Measurements from ENCODE around the gene HKDC1. TPM values are rescaled to one million over a fixed set of nuclear protein-coding genes. Genes with fewer than 3 reads are reported as not detected.

The HKDC1 gene
- total and polyA plus RNA-seq, 10 of the 15 experiments (the other 5 are each of a cell fraction or from before 2014, with no cell fraction given), result 0.04 to 0.34 (median 0.13) TPM; not detected in 5

DNA sequence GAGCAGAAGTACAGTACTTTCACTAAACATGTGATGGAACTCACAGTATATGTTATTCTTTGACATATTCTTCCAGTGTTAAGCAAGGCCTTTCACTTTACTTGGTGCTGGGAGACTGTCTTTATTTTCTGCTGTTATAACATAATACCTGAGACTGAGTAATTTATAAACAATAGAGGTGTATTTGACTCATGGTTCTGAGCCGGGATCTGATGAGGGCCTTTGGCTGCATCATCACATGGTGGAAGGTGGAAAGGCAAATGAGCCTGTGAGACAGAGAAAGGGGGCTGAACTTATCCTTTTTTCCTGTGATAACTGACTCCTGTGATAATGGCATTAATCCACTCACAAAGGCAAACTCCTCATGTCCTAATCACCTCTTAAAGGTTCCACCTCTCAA, 38.7 kb upstream of the HKDC1 start:
- ChIA-PET RAD21 (ENCODE audit: unreplicated experiment) (no interaction called here), SMC1A (ENCODE audit: uncharacterized antibody, unreplicated experiment) (no interaction called here), POLR2A (no interaction called here), CTCF (no interaction called here)
- no peak for TF ChIP-seq ATF7 (IDR thresholded peaks at IDR 0.05; ENCODE audit: low read depth)
- in situ Hi-C loops (cut with MboI) (no loop called here), intact Hi-C loops (cut with micrococcal nuclease; ENCODE audit: unreplicated experiment) (no loop called here)
- H3K4me3 ChIP-seq, result peak overlapping the region; percentile 86
- no peaks in the 10 kb centered on the region for H4K20me1 ChIP-seq (ENCODE audit: control insufficient read depth, insufficient read depth)
- no peaks in the 10 kb centered on the region for H3K27me3 ChIP-seq (replicated peaks in 1 of 2; ENCODE audit: control insufficient read depth in 2 of 2, insufficient read depth in 2 of 2, low read length in 1 of 2)
- H3K9me3 ChIP-seq (replicated peaks; ENCODE audit: control insufficient read depth, insufficient read depth, low read length), result no peaks in the 10 kb centered on the region
- FAIRE-seq (no peak), DNase-seq (ENCODE audit: low read depth, low spot score) (no peak), ATAC-seq (no peak)
- no peaks in the 10 kb centered on the region for H3K36me3 ChIP-seq (ENCODE audit: control insufficient read depth in 2 of 2, insufficient read depth in 2 of 2, low read length in 1 of 2)
- H2AFZ ChIP-seq (ENCODE audit: control insufficient read depth, low read depth, low read length), result no peak overlapping the region
- peak overlapping the region; percentile 13; the same call in 1 of the 2 replicates for H3K27ac ChIP-seq (ENCODE audit: control insufficient read depth, insufficient read depth)
- H3K4me2 ChIP-seq (ENCODE audit: control insufficient read depth, insufficient read depth), result peak overlapping the region; percentile 36
- H3K9ac ChIP-seq (ENCODE audit: control insufficient read depth, insufficient read depth, low read length), result no peak overlapping the region
- 100% methylated on average over 1 of the region's 1 CpG for WGBS (ENCODE audit: insufficient coverage, insufficient replicate concordance, low lambda C conversion rate, missing lambda C conversion rate)
- peaks cover 4% of the 10 kb centered on the region; the same call in 1 of the 2 replicates for H3K4me1 ChIP-seq (ENCODE audit: control insufficient read depth, insufficient read depth, low read length)
- BruUV-seq (replicated peaks), result no TSS peak
- peaks cover 39% of the 10 kb centered on the region for H3K79me2 ChIP-seq (ENCODE audit: control insufficient read depth, insufficient read depth, low read length)

DNA sequence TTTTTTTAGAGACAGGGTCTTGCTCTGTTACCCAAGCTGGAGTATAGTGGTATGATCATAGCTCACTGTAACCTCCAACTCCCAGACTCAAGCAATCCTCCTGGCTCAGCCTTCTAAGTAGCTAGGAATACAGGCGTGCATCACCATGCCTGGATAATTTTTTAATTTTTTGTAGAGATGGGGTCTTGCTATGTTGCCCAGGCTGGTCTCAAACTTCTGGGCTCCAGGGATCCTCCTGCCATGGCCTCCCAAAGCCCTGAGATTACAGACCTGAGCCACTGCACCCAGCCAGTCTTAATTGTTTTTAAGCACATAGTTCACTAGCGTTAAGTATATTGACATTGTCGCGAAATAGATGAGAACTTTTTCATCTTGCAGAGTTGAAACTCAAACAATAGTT, 38.1 kb upstream of the HKDC1 start:
- BruUV-seq (replicated peaks), result no TSS peak
- Histone ChIP-seq H3K4me3 (no peak overlapping the region), H4K20me1 (ENCODE audit: control insufficient read depth, insufficient read depth) (no peaks in the 10 kb centered on the region), H3K27me3 (replicated peaks in 1 of 2; ENCODE audit: control insufficient read depth in 2 of 2, insufficient read depth in 2 of 2, low read length in 1 of 2) (no peaks in the 10 kb centered on the region), H2AFZ (ENCODE audit: control insufficient read depth, low read depth, low read length) (no peak overlapping the region), H3K79me2 (ENCODE audit: control insufficient read depth, insufficient read depth, low read length) (peaks cover 39% of the 10 kb centered on the region), H3K4me2 (ENCODE audit: control insufficient read depth, insufficient read depth) (peak overlapping the region; percentile 18; the same call in 1 of the 2 replicates), H3K36me3 (ENCODE audit: control insufficient read depth in 2 of 2, insufficient read depth in 2 of 2, low read length in 1 of 2) (no peaks in the 10 kb centered on the region; a peak in 1 of 4 replicates), H3K9ac (ENCODE audit: control insufficient read depth, insufficient read depth, low read length) (no peak overlapping the region), H3K27ac (ENCODE audit: control insufficient read depth, insufficient read depth) (no peak overlapping the region), H3K4me1 (ENCODE audit: control insufficient read depth, insufficient read depth, low read length) (peaks cover 4% of the 10 kb centered on the region; the same call in 1 of the 2 replicates), H3K9me3 (replicated peaks; ENCODE audit: control insufficient read depth, insufficient read depth, low read length) (no peaks in the 10 kb centered on the region)
- ATAC-seq, result no peak
- RAD21 ChIA-PET (ENCODE audit: unreplicated experiment), result no interaction called here
- CTCF ChIA-PET, result no interaction called here
- POLR2A ChIA-PET, result no interaction called here
- intact Hi-C loops (cut with micrococcal nuclease; ENCODE audit: unreplicated experiment) (no loop called here), in situ Hi-C loops (cut with MboI) (no loop called here)
- FAIRE-seq, result no peak
- DNase-seq (ENCODE audit: low read depth, low spot score), result no peak
- 98% methylated on average over 4 of the region's 4 CpGs for WGBS (ENCODE audit: insufficient coverage, insufficient replicate concordance, low lambda C conversion rate, missing lambda C conversion rate)
- SMC1A ChIA-PET (ENCODE audit: uncharacterized antibody, unreplicated experiment), result no interaction called here
- TF ChIP-seq NFYA (IDR thresholded peaks at IDR 0.05; ENCODE audit: borderline replicate concordance, low read depth, low read length) (no peak), SIN3A (IDR thresholded peaks at IDR 0.05; ENCODE audit: low read depth, low read length) (no peak), STAT3 (IDR thresholded peaks at IDR 0.05; ENCODE audit: low read depth, low read length) (no peak), BRCA1 (IDR thresholded peaks at IDR 0.05; ENCODE audit: low read depth, low read length) (no peak), NR2C1 (IDR thresholded peaks at IDR 0.05) (no peak), RCOR1 (conservative IDR thresholded peaks at IDR 0.05; ENCODE audit: low read depth, low read length) (no peak), CHD1 (IDR thresholded peaks at IDR 0.05; ENCODE audit: low read depth, low read length) (no peak), CBX5 (IDR thresholded peaks at IDR 0.05; ENCODE audit: low read depth) (no peak)
- TF ChIP-seq, protein P1, sequence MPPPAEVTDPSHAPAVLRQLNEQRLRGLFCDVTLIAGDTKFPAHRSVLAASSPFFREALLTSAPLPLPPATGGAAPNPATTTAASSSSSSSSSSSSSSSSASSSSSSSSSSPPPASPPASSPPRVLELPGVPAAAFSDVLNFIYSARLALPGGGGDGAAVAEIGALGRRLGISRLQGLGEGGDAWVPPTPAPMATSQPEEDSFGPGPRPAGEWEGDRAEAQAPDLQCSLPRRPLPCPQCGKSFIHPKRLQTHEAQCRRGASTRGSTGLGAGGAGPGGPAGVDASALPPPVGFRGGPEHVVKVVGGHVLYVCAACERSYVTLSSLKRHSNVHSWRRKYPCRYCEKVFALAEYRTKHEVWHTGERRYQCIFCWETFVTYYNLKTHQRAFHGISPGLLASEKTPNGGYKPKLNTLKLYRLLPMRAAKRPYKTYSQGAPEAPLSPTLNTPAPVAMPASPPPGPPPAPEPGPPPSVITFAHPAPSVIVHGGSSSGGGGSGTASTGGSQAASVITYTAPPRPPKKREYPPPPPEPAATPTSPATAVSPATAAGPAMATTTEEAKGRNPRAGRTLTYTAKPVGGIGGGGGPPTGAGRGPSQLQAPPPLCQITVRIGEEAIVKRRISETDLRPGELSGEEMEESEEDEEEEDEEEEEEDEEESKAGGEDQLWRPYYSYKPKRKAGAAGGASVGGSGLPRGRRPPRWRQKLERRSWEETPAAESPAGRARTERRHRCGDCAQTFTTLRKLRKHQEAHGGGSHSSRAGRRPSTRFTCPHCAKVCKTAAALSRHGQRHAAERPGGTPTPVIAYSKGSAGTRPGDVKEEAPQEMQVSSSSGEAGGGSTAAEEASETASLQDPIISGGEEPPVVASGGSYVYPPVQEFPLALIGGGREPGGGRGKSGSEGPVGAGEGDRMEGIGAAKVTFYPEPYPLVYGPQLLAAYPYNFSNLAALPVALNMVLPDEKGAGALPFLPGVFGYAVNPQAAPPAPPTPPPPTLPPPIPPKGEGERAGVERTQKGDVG (CRISPR knock-in tag; IDR thresholded peaks at IDR 0.05), result no peak
- TF ChIP-seq, protein P2, sequence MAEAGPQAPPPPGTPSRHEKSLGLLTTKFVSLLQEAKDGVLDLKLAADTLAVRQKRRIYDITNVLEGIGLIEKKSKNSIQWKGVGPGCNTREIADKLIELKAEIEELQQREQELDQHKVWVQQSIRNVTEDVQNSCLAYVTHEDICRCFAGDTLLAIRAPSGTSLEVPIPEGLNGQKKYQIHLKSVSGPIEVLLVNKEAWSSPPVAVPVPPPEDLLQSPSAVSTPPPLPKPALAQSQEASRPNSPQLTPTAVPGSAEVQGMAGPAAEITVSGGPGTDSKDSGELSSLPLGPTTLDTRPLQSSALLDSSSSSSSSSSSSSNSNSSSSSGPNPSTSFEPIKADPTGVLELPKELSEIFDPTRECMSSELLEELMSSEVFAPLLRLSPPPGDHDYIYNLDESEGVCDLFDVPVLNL (IDR thresholded peaks at IDR 0.05; ENCODE audit: low read depth, low read length), result no peak
- TF ChIP-seq, protein P3, sequence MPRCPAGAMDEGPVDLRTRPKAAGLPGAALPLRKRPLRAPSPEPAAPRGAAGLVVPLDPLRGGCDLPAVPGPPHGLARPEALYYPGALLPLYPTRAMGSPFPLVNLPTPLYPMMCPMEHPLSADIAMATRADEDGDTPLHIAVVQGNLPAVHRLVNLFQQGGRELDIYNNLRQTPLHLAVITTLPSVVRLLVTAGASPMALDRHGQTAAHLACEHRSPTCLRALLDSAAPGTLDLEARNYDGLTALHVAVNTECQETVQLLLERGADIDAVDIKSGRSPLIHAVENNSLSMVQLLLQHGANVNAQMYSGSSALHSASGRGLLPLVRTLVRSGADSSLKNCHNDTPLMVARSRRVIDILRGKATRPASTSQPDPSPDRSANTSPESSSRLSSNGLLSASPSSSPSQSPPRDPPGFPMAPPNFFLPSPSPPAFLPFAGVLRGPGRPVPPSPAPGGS (IDR thresholded peaks at IDR 0.05; ENCODE audit: borderline replicate concordance, insufficient read depth, low read depth, low read length, poor library complexity, severe bottlenecking), result no peak

Measured in GM12878 (cell line).